ENCODE results near the gene PLEKHH1. TPM values are rescaled to one million over a fixed set of nuclear protein-coding genes. Genes with fewer than 3 reads are reported as not detected.

PLEKHH1 gene
- total and polyA plus RNA-seq, 2 donors: 3.9 to 5.1 TPM

DNA sequence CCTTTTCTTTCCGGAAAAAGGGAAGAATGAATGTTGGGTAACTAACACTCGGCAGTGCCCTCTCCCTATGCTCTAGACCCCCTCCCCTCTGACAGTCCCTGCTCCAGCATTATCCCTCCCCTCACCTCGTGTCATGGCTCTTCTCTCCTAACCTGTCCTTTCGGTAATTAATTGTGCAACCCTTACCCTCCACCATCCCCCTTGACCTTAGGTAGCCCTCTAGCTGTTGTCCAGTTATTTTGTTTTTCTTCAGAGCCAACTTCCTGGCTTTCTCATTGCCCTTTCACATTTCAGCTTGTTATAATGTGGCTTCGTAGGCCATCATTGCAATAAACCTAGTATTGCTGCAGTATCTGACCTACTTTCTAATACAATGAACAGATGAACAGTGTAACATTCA lies 97.8 kb downstream of the PLEKHH1 start:
- Histone ChIP-seq H3K4me3 (ENCODE audit: low read depth, low read length) (no peak overlapping the region), H3K4me1 (ENCODE audit: insufficient read depth) (no peaks in the 10 kb centered on the region), H3K36me3 (ENCODE audit: insufficient read depth) (no peaks in the 10 kb centered on the region), H3K27ac (ENCODE audit: low read depth) (no peak overlapping the region)
- WGBS: 84% methylated on average over 5 of the region's 5 CpGs
- no peak for DNase-seq (ENCODE audit: extremely low spot score)

DNA sequence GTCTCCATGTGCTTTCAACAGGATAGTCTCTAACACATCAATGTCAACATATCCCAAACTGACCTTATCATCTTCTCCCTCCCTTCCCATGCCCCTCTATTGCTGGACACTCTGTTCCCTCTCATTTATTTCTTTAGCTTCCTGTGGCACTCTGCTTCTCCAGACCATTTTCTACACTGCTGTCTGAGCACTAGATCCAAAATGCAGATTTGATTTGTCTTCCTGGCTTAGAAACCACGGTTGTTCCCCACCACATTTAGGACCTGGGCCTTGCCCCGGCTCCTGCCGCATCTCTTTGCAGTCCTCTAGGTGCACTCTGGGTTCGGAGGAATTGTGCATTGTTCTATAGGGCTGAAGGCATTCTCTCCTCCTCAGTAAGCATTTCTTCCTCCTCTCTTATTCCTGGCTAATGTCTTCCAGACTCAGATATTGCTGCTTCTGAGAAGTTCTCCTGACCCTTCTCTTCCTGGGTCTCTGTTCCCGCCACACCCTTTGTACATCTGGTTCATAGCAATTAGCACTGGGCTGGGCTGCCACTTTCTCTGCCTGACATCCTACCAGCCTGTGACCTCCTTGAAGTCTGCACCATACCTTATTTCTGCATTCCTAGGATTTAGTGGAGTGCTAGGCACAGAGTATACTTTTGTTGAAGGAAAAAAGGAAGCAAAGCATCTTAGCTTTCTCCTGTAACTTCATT lies 100.5 kb downstream of the PLEKHH1 start:
- H3K27ac ChIP-seq (ENCODE audit: low read depth): no peak overlapping the region
- no peaks in the 10 kb centered on the region for H3K4me1 ChIP-seq (ENCODE audit: insufficient read depth)
- no peak overlapping the region for H3K4me3 ChIP-seq (ENCODE audit: low read depth, low read length)
- DNase-seq (ENCODE audit: extremely low spot score): no peak
- H3K36me3 ChIP-seq (ENCODE audit: insufficient read depth): no peaks in the 10 kb centered on the region
- WGBS: 87% methylated on average over 5 of the region's 5 CpGs

DNA sequence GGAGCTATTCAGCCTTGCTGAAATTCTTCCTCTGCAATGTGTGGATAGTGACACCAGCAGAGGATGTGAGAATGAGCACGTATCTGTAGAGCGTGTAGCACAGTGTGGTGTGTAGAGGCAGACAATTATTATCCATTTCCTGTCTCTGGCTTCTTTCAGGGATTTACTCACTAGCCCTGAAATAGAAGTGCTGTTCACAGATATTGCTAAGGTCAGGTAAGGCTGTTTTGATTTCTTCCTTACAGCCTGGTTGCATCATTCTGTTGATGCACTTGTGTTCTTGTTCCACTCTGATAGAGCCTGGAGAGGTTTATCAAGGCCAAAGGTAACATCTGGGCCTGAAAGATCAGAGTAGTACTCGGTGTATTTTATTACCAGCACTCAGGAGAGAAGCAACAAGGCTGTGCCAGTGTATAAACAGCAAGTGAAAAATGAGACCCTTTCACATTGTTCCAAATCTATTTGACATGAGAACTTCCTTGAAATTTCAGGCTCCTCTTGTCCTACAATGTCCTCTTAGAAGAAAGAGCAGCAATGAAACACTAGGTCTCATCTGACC lies 103.3 kb downstream of the PLEKHH1 start:
- Histone ChIP-seq H3K4me1 (ENCODE audit: insufficient read depth) (no peaks in the 10 kb centered on the region), H3K36me3 (ENCODE audit: insufficient read depth) (no peaks in the 10 kb centered on the region), H3K4me3 (ENCODE audit: low read depth, low read length) (no peak overlapping the region), H3K27ac (ENCODE audit: low read depth) (no peak overlapping the region)
- 68% methylated on average over 3 of the region's 3 CpGs for WGBS
- DNase-seq (ENCODE audit: extremely low spot score): no peak

DNA sequence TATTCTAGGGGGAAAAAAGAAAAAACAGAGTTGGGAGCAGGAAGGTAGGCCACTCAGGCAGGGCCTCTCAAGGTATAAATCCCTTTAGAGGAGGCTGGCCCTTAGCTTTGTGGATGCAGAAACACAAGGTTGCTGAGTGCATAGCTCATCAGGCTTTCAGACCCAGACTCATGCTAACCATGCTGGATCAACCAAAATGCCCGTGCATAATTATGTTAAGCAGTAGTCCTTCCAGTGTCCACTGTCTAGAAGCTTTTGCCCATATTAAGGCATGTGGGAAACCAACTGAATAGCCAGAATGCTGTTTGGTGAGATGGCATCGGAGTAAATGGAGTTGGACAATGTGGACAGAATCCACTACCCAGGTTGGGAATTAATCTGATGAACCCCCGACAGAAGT lies 105.6 kb downstream of the PLEKHH1 start:
- H3K27ac ChIP-seq (ENCODE audit: low read depth): no peak overlapping the region
- H3K4me3 ChIP-seq (ENCODE audit: low read depth, low read length): no peak overlapping the region
- H3K36me3 ChIP-seq (ENCODE audit: insufficient read depth): no peaks in the 10 kb centered on the region
- no peak for DNase-seq (ENCODE audit: extremely low spot score)
- WGBS: 85% methylated on average over 3 of the region's 3 CpGs
- H3K4me1 ChIP-seq (ENCODE audit: insufficient read depth): no peaks in the 10 kb centered on the region

Small RNA genes within 50 kb of the gene (small RNA-seq; reads per million reads assigned to genes)
- gene AL132640.3 (not detected), gene RF00019 (not detected)

Other genes with a start within 250 kb of the PLEKHH1 start
- gene ATP6V1D, start 173.5 kb upstream of the PLEKHH1 start, total RNA-seq: 112 TPM
- 52.8 TPM for gene ATP6V1D, start 173.5 kb upstream of the PLEKHH1 start, polyA plus RNA-seq
- gene EIF2S1, start 173.0 kb upstream of the PLEKHH1 start, total RNA-seq: 71.6 TPM
- 107 TPM for gene EIF2S1, start 173.0 kb upstream of the PLEKHH1 start, polyA plus RNA-seq
- 4.0 TPM for gene PLEK2, start 121.1 kb upstream of the PLEKHH1 start, total RNA-seq
- 3.9 TPM for gene PLEK2, start 121.1 kb upstream of the PLEKHH1 start, polyA plus RNA-seq
- 3.0 TPM for gene TMEM229B, start 44.6 kb upstream of the PLEKHH1 start, total RNA-seq
- gene TMEM229B, start 44.6 kb upstream of the PLEKHH1 start, polyA plus RNA-seq: 4.4 TPM
- 26.3 TPM for gene PIGH, start 67.0 kb downstream of the PLEKHH1 start, total RNA-seq
- gene PIGH, start 67.0 kb downstream of the PLEKHH1 start, polyA plus RNA-seq: 26.0 TPM
- gene ARG2, start 86.6 kb downstream of the PLEKHH1 start, total RNA-seq: 2.1 TPM
- 4.7 TPM for gene ARG2, start 86.6 kb downstream of the PLEKHH1 start, polyA plus RNA-seq
- 39.2 TPM for gene VTI1B, start 141.3 kb downstream of the PLEKHH1 start, total RNA-seq
- 79.1 TPM for gene VTI1B, start 141.3 kb downstream of the PLEKHH1 start, polyA plus RNA-seq
- 72.1 TPM for gene RDH11, start 162.5 kb downstream of the PLEKHH1 start, total RNA-seq
- gene RDH11, start 162.5 kb downstream of the PLEKHH1 start, polyA plus RNA-seq: 63.8 TPM
- gene RDH12, start 168.6 kb downstream of the PLEKHH1 start, total RNA-seq: not detected
- 0.04 TPM for gene RDH12, start 168.6 kb downstream of the PLEKHH1 start, polyA plus RNA-seq